K562 (cell line): ENCODE results near the gene KRI1. TPM values are rescaled to one million over a fixed set of nuclear protein-coding genes. Genes with fewer than 3 reads are reported as not detected.
A peak's percentile ranks its signal among the peaks of the same experiment; 100 is the strongest.

Experiments
- CEBPB ChIP-seq: fragments of 450-650 bp; IDR thresholded peaks from 2 replicates; pipeline ENCODE4 v1.6.1; 2016; ENCODE audit warnings: missing genetic modification characterization, missing compliant biosample characterization
- CREM ChIP-seq: IDR thresholded peaks from 2 replicates; pipeline ENCODE4 v1.6.1; 2014; ENCODE audit warnings: antibody characterized with exemption, low read depth
- EP400 ChIP-seq: fragments of 450-650 bp; IDR thresholded peaks from 2 replicates; pipeline ENCODE4 v1.6.1; 2017; ENCODE audit warnings: antibody characterized with exemption, mild to moderate bottlenecking, moderate library complexity
- ID3 ChIP-seq, 2 experiments: fragments of 250-450 bp in 1 of 2; fragments of 450-650 bp in 1 of 2; sonication (Bioruptor Pico) in 1 of 2; IDR thresholded peaks; 2 replicates each; pipeline versions ENCODE4 v1.6.1 to v1.8.0; 2016 to 2021; ENCODE audit warnings: mild to moderate bottlenecking in 2 of 2, moderate library complexity in 2 of 2, missing compliant biosample characterization in 1 of 2, missing genetic modification characterization in 1 of 2
- KLF13 ChIP-seq: fragments of 450-650 bp; IDR thresholded peaks from 2 replicates; pipeline ENCODE4 v1.6.1; 2016; ENCODE audit warnings: missing genetic modification characterization, low read depth, mild to moderate bottlenecking, missing compliant biosample characterization, moderate library complexity, borderline replicate concordance
- KLF16 ChIP-seq: IDR thresholded peaks from 2 replicates; pipeline ENCODE4 v1.6.1; 2016; ENCODE audit warnings: antibody characterized with exemption
- LEF1 ChIP-seq: fragments of 450-650 bp; IDR thresholded peaks from 2 replicates; pipeline ENCODE4 v1.6.1; 2016; ENCODE audit warnings: mild to moderate bottlenecking
- NUFIP1 ChIP-seq: fragments of 450-650 bp; IDR thresholded peaks from 2 replicates; pipeline ENCODE4 v1.6.1; 2018; ENCODE audit not compliant: partially characterized antibody
- PRDM10 ChIP-seq: fragments of 450-650 bp; IDR thresholded peaks from 2 replicates; pipeline ENCODE4 v1.6.1; 2018; ENCODE audit not compliant: partially characterized antibody
- TRIM25 ChIP-seq: fragments of 450-650 bp; IDR thresholded peaks from 2 replicates; pipeline ENCODE4 v1.7.0; 2016; ENCODE audit warnings: borderline replicate concordance
- ZBTB34 ChIP-seq: fragments of 250-450 bp; sonication (Bioruptor Pico); IDR thresholded peaks from 2 replicates; pipeline ENCODE4 v1.8.0; 2021; ENCODE audit warnings: mild to moderate bottlenecking, moderate library complexity
- ZBTB8A ChIP-seq: fragments of 450-650 bp; IDR thresholded peaks from 2 replicates; pipeline ENCODE4 v1.6.1; 2018; ENCODE audit warnings: mild to moderate bottlenecking, moderate library complexity; ENCODE audit not compliant: partially characterized antibody
- ZMIZ1 ChIP-seq, 2 experiments: fragments of 150-350 bp in 1 of 2; IDR thresholded peaks; 2 replicates each; pipeline ENCODE4 v1.6.1; 2012 to 2016; ENCODE audit warnings: low read depth in 2 of 2, low read length in 2 of 2, mild to moderate bottlenecking in 1 of 2, moderate library complexity in 1 of 2
- ZNF140 ChIP-seq: fragments of 250-450 bp; sonication (Bioruptor Pico); IDR thresholded peaks from 2 replicates; pipeline ENCODE4 v1.8.0; 2021; ENCODE audit warnings: moderate library complexity, mild to moderate bottlenecking, inconsistent platforms
- polyA plus RNA-seq, 8 experiments: library from polyadenylated mRNA; depleted of rRNA in 4 of 8; stranded (reverse) in 5 of 8; unstranded in 3 of 8; fragments of >200 nt; fragmentation: Nextera tagmentation in 2 of 8; fragmentation: Illumina TruSeq in 1 of 8; extraction: Ambion mirVana in 2 of 8; extraction: Trizol in 1 of 8; gene quantifications; 2 replicates each; pipeline versions ENCODE4 v1.2.1 to v1.2.3, GENCODE V29; 2011 to 2014; ENCODE audit warnings: inconsistent platforms in 1 of 8, missing spikeins in 1 of 8
- total RNA-seq, 7 experiments: library from RNA; depleted of rRNA in 6 of 7; stranded (reverse); fragments of >200 nt in 6 of 7; fragmentation: Illumina TruSeq in 2 of 7; extraction: Trizol in 2 of 7; gene quantifications; 2 replicates each; pipeline versions ENCODE4 v1.2.1 to v1.2.3, GENCODE V29; 2011 to 2021; ENCODE audit warnings: low replicate concordance in 1 of 7

KRI1 gene
- total and polyA plus RNA-seq, 9 of the 15 experiments (the other 6 are each of a cell fraction or from before 2014, with no cell fraction given), result 1.1 to 50.7 (median 24.7) TPM

- TF ChIP-seq ZMIZ1 (IDR thresholded peaks at IDR 0.05; ENCODE audit: low read depth in 2 of 2, low read length in 2 of 2), result peak in 1 of 2 experiments; percentile 83; a peak in 2 of 4 replicates
- peak; percentile 67 for TF ChIP-seq CREM
- no peak for TF ChIP-seq TRIM25
- no peak for TF ChIP-seq CEBPB
- TF ChIP-seq KLF13, result no peak
- TF ChIP-seq LEF1, result 0 out of 2 replicates have a peak, but pooled peaks have one; percentile 15
- TF ChIP-seq EP400, result no peak
- TF ChIP-seq KLF16, result peak; percentile 92
- TF ChIP-seq NUFIP1, result no peak
- no peak for TF ChIP-seq PRDM10
- TF ChIP-seq ZBTB34 (CRISPR knock-in tag), result no peak
- no peak for TF ChIP-seq ID3 (CRISPR knock-in tag; IDR thresholded peaks at IDR 0.05)
- 0 out of 2 replicates have a peak, but pooled peaks have one; percentile 41 for TF ChIP-seq ID3 (tag; IDR thresholded peaks at IDR 0.05)
- TF ChIP-seq ZNF140 (CRISPR knock-in tag), result no peak
- no peak for TF ChIP-seq ZBTB8A
Measured at GRCh38 chr19:10543420-10544241, 22.2 kb downstream of the KRI1 start, which contains the start of gene ATG4D (continued).
